GM18861 (cell line): ENCODE measurements around the gene EXOC3.

ENCODE experiments used
- ATAC-seq: cut with Tn5 transposase; IDR thresholded peaks from one replicate; pipeline ENCODE4 v1.9.1; 2021; ENCODE audit not compliant: unreplicated experiment

Gene EXOC3

DNA sequence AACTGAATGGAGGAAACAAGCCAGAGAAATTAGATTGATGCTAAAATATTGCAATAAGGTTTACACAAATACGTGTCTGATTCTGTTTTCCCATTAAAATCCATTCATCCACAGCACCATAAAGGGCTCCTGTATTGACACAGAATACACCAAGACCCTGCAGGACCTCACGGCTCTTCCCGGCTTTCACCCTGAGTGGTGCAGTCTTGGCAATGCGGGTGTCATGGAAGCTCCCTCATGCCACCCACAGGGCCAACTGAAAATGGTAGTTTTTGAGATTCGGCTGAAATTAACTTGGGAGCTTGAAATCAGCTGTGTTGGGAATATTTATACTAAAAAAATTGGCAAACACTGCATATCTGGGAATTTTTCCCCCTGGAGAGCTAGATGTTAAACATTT, 17.3 kb upstream of the EXOC3 start:
- no peak for ATAC-seq

DNA sequence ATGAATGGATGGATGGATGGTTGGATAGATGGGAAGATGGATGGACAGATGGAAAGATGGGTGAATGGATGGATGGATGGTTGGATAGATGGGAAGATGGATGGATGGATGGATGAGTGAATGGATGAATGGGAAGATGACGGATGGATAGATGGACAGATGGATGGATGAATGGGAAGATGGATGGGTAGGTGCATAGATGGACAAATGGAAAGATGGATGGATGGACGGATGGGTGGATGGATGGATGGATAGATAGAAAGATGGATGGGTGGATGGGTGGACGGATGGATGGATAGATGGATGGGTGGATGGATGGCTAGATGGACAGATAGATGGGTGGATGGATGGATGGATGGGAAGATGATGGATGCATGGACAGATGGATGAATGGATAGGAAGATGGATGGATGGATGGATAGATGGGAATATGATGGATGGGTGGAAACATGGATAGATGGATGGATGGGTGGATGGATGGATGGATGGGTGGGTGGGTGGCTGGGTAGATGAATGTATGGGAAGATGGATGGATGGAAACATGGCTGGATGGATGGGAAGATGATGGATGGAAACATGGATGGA, 16.5 kb upstream of the EXOC3 start:
- ATAC-seq, result no peak

- no peak for ATAC-seq
Measured at GRCh38 chr5:427415-428087, 15.4 kb upstream of the EXOC3 start.

DNA sequence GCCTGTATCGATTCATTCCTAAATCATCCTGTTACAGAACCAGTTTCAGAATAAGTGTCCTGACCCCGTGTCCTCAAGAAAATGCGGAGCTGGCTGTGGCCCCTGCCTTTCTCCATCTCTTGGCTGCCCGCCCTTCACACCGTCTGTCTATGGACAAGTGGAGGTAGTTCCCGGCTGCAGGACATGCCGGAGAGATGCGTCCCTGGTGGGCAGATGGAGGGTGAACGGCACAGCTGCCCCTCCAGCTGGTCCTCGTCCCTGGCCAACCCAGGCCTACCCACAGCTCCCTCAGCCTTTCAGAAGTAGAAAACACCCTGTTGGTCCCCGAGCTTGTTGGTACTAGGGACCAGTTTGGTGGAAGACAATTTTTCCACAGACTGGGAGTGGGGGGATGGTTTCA, 14.8 kb upstream of the EXOC3 start:
- ATAC-seq, result no peak

DNA sequence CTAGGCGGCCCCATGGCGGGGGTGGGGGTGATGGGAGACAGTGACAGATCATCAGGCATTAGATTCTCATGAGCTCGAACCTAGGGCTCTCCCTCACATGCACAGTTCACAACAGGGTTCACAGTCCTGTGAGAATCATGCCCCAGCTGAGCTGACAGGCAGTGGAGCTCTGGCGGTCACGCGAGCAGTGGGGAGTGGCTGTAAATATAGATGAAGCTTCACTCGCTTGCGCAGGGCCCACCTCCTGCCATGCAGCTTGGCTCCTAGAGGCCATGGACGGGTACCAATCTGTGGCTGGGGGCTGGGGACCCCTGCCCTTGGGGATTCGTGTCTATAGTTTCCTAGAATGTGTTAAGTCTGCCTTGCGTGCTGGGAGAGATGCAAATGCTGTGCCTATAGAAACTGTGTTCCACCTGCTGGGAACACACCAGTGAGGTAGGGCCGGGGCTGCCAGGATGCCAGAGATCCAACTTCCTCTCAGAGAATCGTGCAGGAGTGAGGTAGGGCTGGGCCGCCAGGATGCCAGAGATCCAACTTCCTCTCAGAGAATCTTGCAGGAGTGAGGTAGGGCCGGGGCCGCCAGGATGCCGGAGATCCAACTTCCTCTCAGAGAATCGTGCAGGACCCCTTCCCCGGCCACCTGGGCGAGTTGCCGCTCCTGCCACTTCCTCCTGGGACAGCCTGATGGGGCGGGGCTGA, 14.1 kb upstream of the EXOC3 start:
- ATAC-seq, result no peak

- ATAC-seq, result no peak
Measured at GRCh38 chr5:429453-430188, 13.4 kb upstream of the EXOC3 start.

DNA sequence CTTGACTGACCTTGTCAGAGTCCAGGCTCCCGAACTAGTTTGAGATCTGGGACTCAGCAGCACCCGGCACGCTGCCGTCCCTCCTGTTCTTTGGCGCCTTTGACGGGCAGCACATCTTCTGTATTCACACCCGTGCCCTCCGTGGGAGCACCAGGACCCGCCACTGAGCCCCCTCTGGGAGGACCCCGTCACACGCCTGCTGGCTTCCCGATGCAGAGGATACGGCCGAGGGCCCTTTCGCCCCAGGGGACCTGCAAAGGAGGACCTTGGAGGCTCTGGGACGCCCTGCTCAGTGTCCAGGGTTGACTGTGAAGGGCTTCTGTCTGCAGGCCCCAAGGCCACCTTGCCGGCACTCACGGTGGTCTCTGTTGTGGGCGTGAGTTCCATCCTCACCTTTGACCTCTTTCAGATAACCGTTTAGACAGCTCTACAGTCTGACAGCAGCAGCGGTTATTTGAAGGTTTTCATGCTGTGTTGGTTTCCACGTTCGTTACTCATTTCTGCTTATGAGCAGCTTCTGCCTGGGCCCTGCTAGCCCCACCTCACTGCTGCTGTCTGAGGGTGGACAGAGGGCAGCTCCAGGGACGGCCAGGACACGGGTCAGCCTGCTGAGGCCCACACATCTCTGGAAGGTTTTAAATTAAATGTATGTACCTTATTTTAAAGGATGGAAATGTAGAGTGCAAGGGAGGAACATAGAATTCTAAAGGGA, 12.6 kb upstream of the EXOC3 start:
- no peak for ATAC-seq

DNA sequence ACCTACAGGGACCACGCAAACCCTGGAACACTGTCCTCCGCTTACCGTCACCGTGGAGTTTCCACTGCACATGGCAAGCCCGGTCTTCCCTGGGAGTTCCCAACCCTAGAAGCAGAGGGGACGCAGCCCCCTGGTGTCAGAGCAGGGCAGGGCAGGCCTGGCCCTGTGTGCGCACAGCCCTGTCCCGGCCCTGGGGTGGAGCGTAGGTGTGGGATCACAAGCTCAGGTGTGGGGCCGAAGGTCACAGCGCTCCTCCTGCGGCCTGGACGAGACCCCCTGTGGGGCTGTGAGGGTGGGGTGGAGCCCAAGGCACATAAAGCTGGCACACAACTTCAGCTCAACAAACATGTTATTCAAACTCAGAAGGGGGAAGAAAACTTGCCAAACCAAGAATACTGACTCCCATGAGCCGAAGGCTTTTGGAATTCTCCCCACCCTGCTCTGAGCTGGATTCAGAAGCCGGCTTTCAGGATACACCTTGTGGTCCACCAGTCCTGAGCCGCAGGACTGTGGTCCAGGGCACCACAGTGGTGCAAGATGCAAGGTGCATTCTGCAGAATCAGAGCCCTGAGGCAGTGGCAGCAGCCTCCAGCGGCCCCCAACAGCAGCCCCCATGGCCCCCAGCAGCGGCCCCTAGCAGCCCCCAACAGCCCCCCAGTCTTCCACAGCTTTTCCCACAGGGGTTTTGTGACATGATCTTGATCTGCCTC, 11.8 kb upstream of the EXOC3 start:
- ATAC-seq, result no peak

- ATAC-seq, result no peak
Measured at GRCh38 chr5:431711-432050, 11.3 kb upstream of the EXOC3 start.

DNA sequence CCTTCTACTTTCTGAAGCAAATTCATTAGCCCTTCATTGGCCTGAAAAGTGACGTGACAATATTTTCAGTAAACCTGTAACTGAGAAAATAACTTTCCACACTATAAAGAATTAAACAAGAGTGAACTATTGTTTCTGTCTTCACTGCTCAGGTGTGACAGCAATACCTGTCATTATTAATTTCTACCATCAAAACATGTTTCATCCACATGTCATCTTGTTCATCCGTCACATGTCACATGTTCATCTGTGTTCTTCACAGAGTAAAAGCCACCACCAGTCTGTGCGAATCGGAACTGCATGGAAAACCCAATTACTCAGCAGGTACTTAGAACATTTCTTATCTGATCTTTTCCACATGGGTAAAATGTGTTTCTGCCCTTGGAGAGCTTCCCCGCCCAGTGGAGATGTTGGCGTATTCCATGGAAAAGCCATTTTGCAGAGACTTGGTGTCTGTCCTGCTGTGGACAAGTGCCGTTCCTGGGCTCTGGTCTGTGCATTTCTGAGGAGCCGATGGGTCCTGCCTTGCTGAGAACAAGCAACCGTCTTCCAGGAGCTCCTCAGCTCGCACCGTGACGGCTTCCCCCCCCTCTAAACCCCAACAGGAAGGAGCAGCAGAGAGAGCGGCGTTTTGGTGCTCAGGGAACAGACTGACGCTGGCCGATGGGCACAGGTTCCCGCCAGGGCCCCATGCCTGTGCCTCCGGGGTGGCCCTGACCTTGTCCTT, 10.6 kb upstream of the EXOC3 start:
- ATAC-seq, result no peak

- no peak for ATAC-seq
Measured at GRCh38 chr5:432928-433791, 9.8 kb upstream of the EXOC3 start.

- no peak for ATAC-seq
Measured at GRCh38 chr5:433836-434235, 9.1 kb upstream of the EXOC3 start.

DNA sequence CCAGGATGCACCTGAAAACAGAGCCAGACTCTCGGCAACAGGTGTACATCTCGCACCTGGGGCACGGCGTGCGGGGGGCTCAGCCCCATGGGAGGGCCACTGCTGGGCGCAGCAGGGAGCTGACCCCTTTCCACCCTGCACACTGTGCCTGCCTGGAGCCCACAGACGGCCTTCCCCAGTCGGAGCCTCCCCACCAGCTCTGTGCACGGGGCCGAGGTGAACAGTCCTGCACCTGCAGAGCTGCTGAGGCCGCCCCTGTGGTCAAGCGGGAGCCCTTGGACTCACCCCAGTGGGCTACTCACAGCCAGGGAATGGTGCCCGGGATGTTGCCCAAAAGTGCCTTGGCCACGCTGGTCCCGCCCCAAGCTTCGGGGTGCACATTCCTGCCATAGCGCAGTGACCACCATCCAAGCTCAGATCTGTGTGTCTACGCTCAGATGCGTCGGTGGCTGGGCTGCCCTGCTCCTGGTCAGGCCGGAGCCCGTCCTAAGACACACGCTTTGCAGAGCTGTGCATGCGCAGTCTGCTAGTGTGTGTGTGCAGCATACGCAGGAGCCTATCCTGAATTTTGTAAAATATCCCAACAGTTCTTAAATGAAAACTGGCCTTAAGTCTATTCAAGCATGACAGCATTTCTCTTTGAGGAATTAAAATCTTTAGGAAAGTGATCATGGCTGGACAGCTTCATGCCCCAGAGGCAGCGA, 8.4 kb upstream of the EXOC3 start:
- ATAC-seq, result no peak

- ATAC-seq, result no peak
Measured at GRCh38 chr5:435156-435790, 7.7 kb upstream of the EXOC3 start.

GRCh38 chr5:435961-436640, 6.9 kb upstream of the EXOC3 start:
- ATAC-seq, result no peak

DNA sequence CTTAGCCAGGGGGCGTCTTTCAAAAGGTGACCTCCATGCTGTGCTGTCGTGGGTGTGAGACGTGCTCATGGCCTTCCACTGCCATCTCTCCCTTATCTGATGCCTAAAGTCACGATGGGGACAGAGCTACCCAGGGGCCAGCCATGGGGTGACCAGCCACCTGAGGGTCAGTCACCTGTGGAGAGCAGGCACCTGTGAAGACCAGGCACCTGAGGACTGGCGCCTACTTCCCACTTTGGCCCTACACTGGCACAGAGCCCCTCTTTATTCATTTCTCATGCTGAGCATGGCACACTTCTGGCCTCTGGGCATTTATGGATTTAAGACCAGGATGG, 6.4 kb upstream of the EXOC3 start:
- ATAC-seq, result no peak

DNA sequence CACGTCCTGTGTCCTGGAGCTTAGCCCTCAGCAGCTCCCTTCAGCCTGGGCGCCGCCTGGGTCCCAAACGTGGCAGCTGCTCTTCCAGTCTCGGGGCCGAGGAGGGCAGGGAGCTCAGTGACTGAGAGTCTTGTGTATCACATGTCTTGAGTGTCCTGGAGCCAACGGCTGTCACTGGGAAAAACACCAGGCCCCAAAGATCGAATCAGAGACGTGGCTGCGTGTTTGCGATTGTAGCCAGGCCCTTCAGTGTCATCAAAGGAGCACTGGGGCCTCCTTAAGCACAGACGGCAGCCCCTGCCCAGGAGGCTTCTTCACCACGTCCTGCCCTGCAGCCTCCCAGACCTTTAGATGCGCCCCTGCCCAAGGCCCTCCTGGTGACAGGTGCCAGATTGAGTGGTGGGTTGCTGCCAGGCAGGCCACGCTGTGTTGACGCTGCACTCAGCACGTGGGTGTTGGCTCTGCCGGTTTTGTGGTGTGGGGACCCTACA, 5.7 kb upstream of the EXOC3 start:
- no peak for ATAC-seq
